ENCODE data around the gene SLC37A1.
A peak's percentile ranks its signal among the peaks of the same experiment; 100 is the strongest.

The SLC37A1 gene

GRCh38 chr21:42580076-42580792 lies 66.6 kb downstream of the SLC37A1 start:
- no peak for DNase-seq

GRCh38 chr21:42580793-42581321 lies 67.2 kb downstream of the SLC37A1 start:
- no peak for DNase-seq

GRCh38 chr21:42581336-42581992 lies 67.8 kb downstream of the SLC37A1 start:
- no peak for DNase-seq

- no peak for DNase-seq
Observed at GRCh38 chr21:42581993-42582786, 68.5 kb downstream of the SLC37A1 start.

- no peak for DNase-seq
Observed at GRCh38 chr21:42582787-42583476, 69.3 kb downstream of the SLC37A1 start.

GRCh38 chr21:42583477-42584295 lies 70.0 kb downstream of the SLC37A1 start:
- no peak for DNase-seq

- DNase-seq: no peak
Observed at GRCh38 chr21:42584296-42584641, 70.6 kb downstream of the SLC37A1 start.

- DNase-seq: no peak
Observed at GRCh38 chr21:42585881-42586280, 72.2 kb downstream of the SLC37A1 start.

GRCh38 chr21:42586406-42586805 lies 72.8 kb downstream of the SLC37A1 start:
- DNase-seq: no peak

- no peak for DNase-seq
Observed at GRCh38 chr21:42587036-42587435, 73.4 kb downstream of the SLC37A1 start.

GRCh38 chr21:42590431-42591131 lies 76.9 kb downstream of the SLC37A1 start:
- no peak for DNase-seq

- DNase-seq: no peak
Observed at GRCh38 chr21:42591170-42591869, 77.7 kb downstream of the SLC37A1 start.

GRCh38 chr21:42592156-42592820 lies 78.6 kb downstream of the SLC37A1 start:
- DNase-seq: no peak

- peak; percentile 67 for DNase-seq
Observed at GRCh38 chr21:42593007-42593814, 79.6 kb downstream of the SLC37A1 start.

- no peak for DNase-seq
Observed at GRCh38 chr21:42594616-42595282, 81.1 kb downstream of the SLC37A1 start.

- DNase-seq: no peak
Observed at GRCh38 chr21:42595283-42596187, 81.9 kb downstream of the SLC37A1 start.

GRCh38 chr21:42596657-42597056 lies 83.0 kb downstream of the SLC37A1 start:
- no peak for DNase-seq
